Right atrium auricular region (tissue), 2 donors: Measurements from ENCODE around the gene GPR17. TPM values are rescaled to one million over a fixed set of nuclear protein-coding genes. Genes with fewer than 3 reads are reported as not detected.

Experiments
- DNase-seq: peaks from one replicate; pipeline ENCODE4 v3.0.0-alpha.2; 2019; ENCODE audit warnings: low spot score
- H3K27ac ChIP-seq, 2 donors: fragments of 200-600 bp; sonication (generic); 1 replicate in 1 of 2; 2 replicates in 1 of 2; pipeline ENCODE4 v1.5.1; 2016 to 2019
- H3K27me3 ChIP-seq, 2 donors: fragments of 200-600 bp; sonication (generic); one replicate each; pipeline versions ENCODE4 v1.5.1 to v1.6.0; 2017 to 2019
- H3K36me3 ChIP-seq: fragments of 200-600 bp; sonication (generic); one replicate; pipeline ENCODE4 v1.5.1; 2016
- H3K4me1 ChIP-seq, 2 donors: fragments of 200-600 bp; sonication (generic); one replicate each; pipeline versions ENCODE4 v1.5.1 to v1.6.0; 2017 to 2019
- H3K4me3 ChIP-seq, 2 donors: fragments of 200-600 bp; sonication (generic); 1 replicate in 1 of 2; 2 replicates in 1 of 2; pipeline ENCODE4 v1.5.1; 2017 to 2019; ENCODE audit warnings: mild to moderate bottlenecking in 1 of 2, moderate library complexity in 1 of 2
- H3K9me3 ChIP-seq, 2 donors: fragments of 200-600 bp; sonication (generic); one replicate each; pipeline ENCODE4 v1.5.1; 2019
- CTCF ChIP-seq, 2 donors: fragments of 200-600 bp; sonication (generic); IDR thresholded peaks; one replicate each; pipeline ENCODE4 v1.5.1; 2019; ENCODE audit warnings: antibody characterized with exemption in 2 of 2
- total RNA-seq, 2 donors: library from RNA; depleted of rRNA; stranded (reverse); fragments of >200 nt; gene quantifications; one replicate each; pipeline ENCODE4 v1.1.0, GENCODE V29; 2016

GPR17 gene
- total RNA-seq, 2 donors from 2014 or later: 0.24 TPM; not detected in 1

GRCh38 chr2:127619203-127619590 is 26.8 kb upstream of the GPR17 start:
- TF ChIP-seq CTCF (IDR thresholded peaks at IDR 0.05): no peak
- Histone ChIP-seq H3K27me3 (no peaks in the 10 kb centered on the region), H3K27ac (no peak overlapping the region), H3K4me3 (no peak overlapping the region), H3K4me1 (no peaks in the 10 kb centered on the region), H3K36me3 (no peaks in the 10 kb centered on the region), H3K9me3 (no peaks in the 10 kb centered on the region)
- no peak for DNase-seq

GRCh38 chr2:127619877-127620705 is 25.9 kb upstream of the GPR17 start:
- H3K4me1 ChIP-seq: no peaks in the 10 kb centered on the region
- no peaks in the 10 kb centered on the region for H3K36me3 ChIP-seq
- H3K4me3 ChIP-seq: no peak overlapping the region
- H3K27ac ChIP-seq: no peak overlapping the region
- no peak for TF ChIP-seq CTCF (IDR thresholded peaks at IDR 0.05)
- H3K9me3 ChIP-seq: no peaks in the 10 kb centered on the region
- no peaks in the 10 kb centered on the region for H3K27me3 ChIP-seq
- DNase-seq: no peak

GRCh38 chr2:127620866-127621265 is 25.1 kb upstream of the GPR17 start:
- no peaks in the 10 kb centered on the region for H3K27me3 ChIP-seq

GRCh38 chr2:127621981-127622431 is 23.9 kb upstream of the GPR17 start:
- DNase-seq: no peak
- no peak for TF ChIP-seq CTCF (IDR thresholded peaks at IDR 0.05)
- H3K4me3 ChIP-seq: no peak overlapping the region
- no peaks in the 10 kb centered on the region for H3K4me1 ChIP-seq
- H3K27me3 ChIP-seq: no peaks in the 10 kb centered on the region
- H3K27ac ChIP-seq: no peak overlapping the region
- H3K9me3 ChIP-seq: no peaks in the 10 kb centered on the region
- no peaks in the 10 kb centered on the region for H3K36me3 ChIP-seq

More at GRCh38 chr2:127620866-127621265, 25.1 kb upstream of the GPR17 start:
- Histone ChIP-seq H3K36me3 (no peaks in the 10 kb centered on the region), H3K27ac (no peak overlapping the region), H3K4me3 (no peak overlapping the region), H3K4me1 (no peaks in the 10 kb centered on the region), H3K9me3 (no peaks in the 10 kb centered on the region)
- no peak for DNase-seq
- no peak for TF ChIP-seq CTCF (IDR thresholded peaks at IDR 0.05)

GRCh38 chr2:127622561-127623387 is 23.2 kb upstream of the GPR17 start:
- TF ChIP-seq CTCF (IDR thresholded peaks at IDR 0.05): no peak
- no peak overlapping the region for H3K27ac ChIP-seq
- H3K4me3 ChIP-seq: no peak overlapping the region
- no peaks in the 10 kb centered on the region for H3K9me3 ChIP-seq
- DNase-seq: no peak
- no peaks in the 10 kb centered on the region for H3K4me1 ChIP-seq
- no peaks in the 10 kb centered on the region for H3K27me3 ChIP-seq
- no peaks in the 10 kb centered on the region for H3K36me3 ChIP-seq
